WTC11 (cell line): ENCODE data around the gene MCF2L. TPM values are rescaled to one million over a fixed set of nuclear protein-coding genes. Genes with fewer than 3 reads are reported as not detected.
A peak's percentile ranks its signal among the peaks of the same experiment; 100 is the strongest.

ENCODE experiments used
- ATAC-seq: fragments of 200-7000 bp; cut with Tn5 transposase; 2 replicates; pipeline ENCODE4 v1.10.0; 2021; ENCODE audit warnings: mild to moderate bottlenecking, moderate library complexity
- CTCF ChIA-PET: fragments of 300-600 bp; sonication (Branson Sonifier 250); formaldehyde crosslinking; loops from one replicate; lab custom pipeline; 2021; ENCODE audit warnings: antibody characterized with exemption; lab: Charles Lee
- POLR2A ChIA-PET: fragments of 350-600 bp; sonication (Branson Sonifier 250); formaldehyde crosslinking; loops from one replicate; lab custom pipeline; 2021; ENCODE audit warnings: antibody characterized with exemption; lab: Charles Lee
- DNase-seq: peaks from one replicate; pipeline ENCODE4 v3.0.0; 2021; ENCODE audit warnings: low spot score
- H3K27ac Mint-ChIP-seq: 2 replicates; pipeline ENCODE4 v1.8.0; 2021; ENCODE audit warnings: mixed read lengths
- H3K27me3 Mint-ChIP-seq: 2 replicates; pipeline ENCODE4 v1.8.0; 2021; ENCODE audit warnings: low read depth, mild to moderate bottlenecking, moderate library complexity, mixed read lengths
- H3K36me3 Mint-ChIP-seq: 2 replicates; pipeline ENCODE4 v1.8.0; 2021; ENCODE audit warnings: mixed read lengths
- H3K4me1 Mint-ChIP-seq: 2 replicates; pipeline ENCODE4 v1.8.0; 2022; ENCODE audit warnings: mixed read lengths
- H3K4me3 Mint-ChIP-seq: 2 replicates; pipeline ENCODE4 v1.8.0; 2021; ENCODE audit warnings: mild to moderate bottlenecking, moderate library complexity, mixed read lengths
- H3K9me3 Mint-ChIP-seq: 2 replicates; pipeline ENCODE4 v1.8.0; 2021; ENCODE audit warnings: mixed read lengths
- ATF3 ChIP-seq: sonication (generic); formaldehyde crosslinking; conservative IDR thresholded peaks from 2 replicates; pipeline ENCODE4 v1.8.1; 2022; ENCODE audit warnings: mild to moderate bottlenecking, missing genetic modification reagents
- CREB1 ChIP-seq: sonication (generic); formaldehyde crosslinking; IDR thresholded peaks from 2 replicates; pipeline ENCODE4 v1.8.0; 2023; ENCODE audit warnings: mild to moderate bottlenecking, missing genetic modification reagents
- CREM ChIP-seq: sonication (generic); formaldehyde crosslinking; IDR thresholded peaks from 2 replicates; pipeline ENCODE4 v1.8.1; 2022; ENCODE audit warnings: mild to moderate bottlenecking, missing genetic modification reagents, moderate library complexity
- CTCF ChIP-seq: fragments of 200-600 bp; IDR thresholded peaks from 2 replicates; pipeline ENCODE4 v1.8.0; 2022; ENCODE audit warnings: antibody characterized with exemption
- E2F5 ChIP-seq: sonication (generic); formaldehyde crosslinking; IDR thresholded peaks from 2 replicates; pipeline ENCODE4 v1.8.1; 2022; ENCODE audit warnings: mild to moderate bottlenecking, moderate library complexity, missing genetic modification reagents
- ELF4 ChIP-seq: sonication (generic); formaldehyde crosslinking; IDR thresholded peaks from 2 replicates; pipeline ENCODE4 v1.8.1; 2022; ENCODE audit warnings: low read depth, mild to moderate bottlenecking, moderate library complexity, missing genetic modification reagents
- GRHL2 ChIP-seq: fragments of 250-450 bp; sonication (Bioruptor Pico); IDR thresholded peaks from 2 replicates; pipeline ENCODE4 v1.8.0; 2022; ENCODE audit warnings: mild to moderate bottlenecking, moderate library complexity; ENCODE audit not compliant: insufficient replicate concordance, severe bottlenecking
- HMGA2 ChIP-seq: fragments of 250-450 bp; sonication (Bioruptor Pico); IDR thresholded peaks from 2 replicates; pipeline ENCODE4 v1.4.0; 2021; ENCODE audit warnings: mild to moderate bottlenecking, moderate library complexity
- IRF1 ChIP-seq: sonication (generic); formaldehyde crosslinking; IDR thresholded peaks from 2 replicates; pipeline ENCODE4 v1.8.0; 2023; ENCODE audit warnings: missing genetic modification reagents
- MXD4 ChIP-seq: fragments of 250-450 bp; sonication (Bioruptor Pico); IDR thresholded peaks from 2 replicates; pipeline ENCODE4 v1.8.0; 2021; ENCODE audit warnings: mild to moderate bottlenecking, moderate library complexity, borderline replicate concordance
- NR2C2 ChIP-seq: sonication (generic); formaldehyde crosslinking; IDR thresholded peaks from 2 replicates; pipeline ENCODE4 v1.8.0; 2022; ENCODE audit warnings: mild to moderate bottlenecking, missing genetic modification reagents
- RELA ChIP-seq: sonication (generic); formaldehyde crosslinking; IDR thresholded peaks from 2 replicates; pipeline ENCODE4 v1.8.1; 2022; ENCODE audit warnings: missing genetic modification reagents, mild to moderate bottlenecking, borderline replicate concordance
- SOX15 ChIP-seq: fragments of 250-450 bp; sonication (Bioruptor Pico); IDR thresholded peaks from 2 replicates; pipeline ENCODE4 v1.9.0; 2021; ENCODE audit warnings: mild to moderate bottlenecking
- TP53 ChIP-seq: sonication (generic); formaldehyde crosslinking; IDR thresholded peaks from 2 replicates; pipeline ENCODE4 v1.8.1; 2023; ENCODE audit warnings: mild to moderate bottlenecking, missing genetic modification reagents
- ZBTB21 ChIP-seq: sonication (generic); formaldehyde crosslinking; IDR thresholded peaks from 2 replicates; pipeline ENCODE4 v1.8.1; 2023; ENCODE audit warnings: mild to moderate bottlenecking, missing genetic modification reagents, borderline replicate concordance
- ZNF138 ChIP-seq: sonication (generic); formaldehyde crosslinking; conservative IDR thresholded peaks from 2 replicates; pipeline ENCODE4 v1.8.1; 2022; ENCODE audit warnings: mild to moderate bottlenecking, moderate library complexity, missing genetic modification reagents
- ZNF281 ChIP-seq: sonication (generic); formaldehyde crosslinking; IDR thresholded peaks from 2 replicates; pipeline ENCODE4 v1.8.0; 2023; ENCODE audit warnings: mild to moderate bottlenecking, missing genetic modification reagents
- ZNF317 ChIP-seq: sonication (generic); formaldehyde crosslinking; IDR thresholded peaks from 2 replicates; pipeline ENCODE4 v1.8.1; 2023; ENCODE audit warnings: low read depth, mild to moderate bottlenecking, moderate library complexity, missing genetic modification reagents, borderline replicate concordance
- ZNF396 ChIP-seq: fragments of 250-450 bp; sonication (Bioruptor Pico); IDR thresholded peaks from 2 replicates; pipeline ENCODE4 v1.8.0; 2021; ENCODE audit warnings: mild to moderate bottlenecking, moderate library complexity, borderline replicate concordance
- ZNF425 ChIP-seq: fragments of 250-450 bp; sonication (Bioruptor Pico); conservative IDR thresholded peaks from 2 replicates; pipeline ENCODE4 v1.9.0; 2021; ENCODE audit warnings: mild to moderate bottlenecking
- ZNF671 ChIP-seq: fragments of 250-450 bp; sonication (Bioruptor Pico); IDR thresholded peaks from 2 replicates; pipeline ENCODE4 v1.8.0; 2021; ENCODE audit warnings: mild to moderate bottlenecking
- total RNA-seq: library from RNA; stranded (reverse); gene quantifications from 3 replicates; pipeline ENCODE4 v1.2.3, GENCODE V29; 2021

Gene MCF2L
- total RNA-seq, 1 experiment from 2014 or later: 34.8 TPM

GRCh38 chr13:113135281-113135760 is 166.3 kb downstream of the MCF2L start (continued):
- TF ChIP-seq ZNF425: no peak

GRCh38 chr13:113137691-113138298 is 168.8 kb downstream of the MCF2L start:
- Mint-ChIP-seq H3K27me3 (no peaks in the 10 kb centered on the region), H3K4me1 (peaks cover 11% of the 10 kb centered on the region), H3K36me3 (no peaks in the 10 kb centered on the region)
- TF ChIP-seq NR2C2 (CRISPR knock-in tag) (no peak), CREM (CRISPR knock-in tag) (no peak), ZNF671 (no peak), RELA (CRISPR knock-in tag) (no peak), ZNF138 (CRISPR knock-in tag) (no peak), ELF4 (CRISPR knock-in tag) (no peak), MXD4 (CRISPR knock-in tag) (no peak), IRF1 (CRISPR knock-in tag) (no peak), SOX15 (no peak), TP53 (CRISPR knock-in tag) (no peak), ZNF281 (CRISPR knock-in tag) (no peak), HMGA2 (CRISPR knock-in tag) (no peak), ATF3 (no peak)
- TF ChIP-seq, all 79 proteins: peak for 0
- Mint-ChIP-seq H3K9me3 (peaks cover 4% of the 10 kb centered on the region; the same call in 1 of the 2 replicates), H3K27ac (no peak overlapping the region), H3K4me3 (no peak overlapping the region)
- POLR2A ChIA-PET: no interaction called here
- CTCF ChIA-PET: interaction anchor here (0.6 kb wide), 1 partner anchor 103 kb away, joined by 3 read pairs; no protein-coding TSS in a partner anchor
- no peak for DNase-seq
- ATAC-seq: peak; percentile 55

GRCh38 chr13:113138792-113139551 is 170.0 kb downstream of the MCF2L start:
- ATAC-seq (no peak), DNase-seq (no peak)
- Mint-ChIP-seq H3K36me3 (no peaks in the 10 kb centered on the region), H3K27ac (no peak overlapping the region; the same call in 1 of the 2 replicates), H3K4me1 (peaks cover 11% of the 10 kb centered on the region), H3K4me3 (no peak overlapping the region), H3K9me3 (peaks cover 4% of the 10 kb centered on the region; the same call in 1 of the 2 replicates), H3K27me3 (no peaks in the 10 kb centered on the region)
- ChIA-PET POLR2A (no interaction called here), CTCF (no interaction called here)
- TF ChIP-seq E2F5: no peak
- TF ChIP-seq CREB1 (CRISPR knock-in tag): no peak
- TF ChIP-seq ZBTB21 (CRISPR knock-in tag): no peak
- no peak for TF ChIP-seq ZNF317 (CRISPR knock-in tag)
- no peak for TF ChIP-seq GRHL2 (CRISPR knock-in tag)
- no peak for TF ChIP-seq ZNF396 (CRISPR knock-in tag)
- TF ChIP-seq CTCF: no peak
